ENCODE measurements around the gene WWOX.

- no peak for TF ChIP-seq CTCF (IDR thresholded peaks at IDR 0.05)
- no peak for TF ChIP-seq POLR2A (IDR thresholded peaks at IDR 0.05)
These were observed 1037.5 kb downstream of the WWOX start for GRCh38 chr16:79136955-79137354.

All from right lobe of liver (tissue), 4 donors.